SK-N-SH treated with all-trans-retinoic acid at 6 μM for 48 hours (cell line): ENCODE results near the gene TADA2B.

Experiments
- GLIS3 ChIP-seq: fragments of 250-450 bp; sonication (Bioruptor Pico); IDR thresholded peaks from 2 replicates; pipeline ENCODE4 v1.5.0; 2020; ENCODE audit warnings: mild to moderate bottlenecking, moderate library complexity
- SNAI2 ChIP-seq: fragments of 250-450 bp; sonication (Bioruptor Pico); IDR thresholded peaks from 2 replicates; pipeline ENCODE4 v1.5.0; 2020; ENCODE audit warnings: mild to moderate bottlenecking, moderate library complexity
- TCF4 ChIP-seq: fragments of 250-450 bp; sonication (Bioruptor Pico); IDR thresholded peaks from 2 replicates; pipeline ENCODE4 v1.8.0; 2021; ENCODE audit warnings: mild to moderate bottlenecking, moderate library complexity, borderline replicate concordance
- ZNF565 ChIP-seq: fragments of 450-650 bp; formaldehyde crosslinking; conservative IDR thresholded peaks from 2 replicates; pipeline ENCODE4 v1.5.0; 2020; ENCODE audit warnings: low read depth, mild to moderate bottlenecking, moderate library complexity
- ZNF8 ChIP-seq: fragments of 450-650 bp; formaldehyde crosslinking; IDR thresholded peaks from 2 replicates; pipeline ENCODE4 v1.5.0; 2020; ENCODE audit warnings: mild to moderate bottlenecking, moderate library complexity
- TF ChIP-seq, protein P1 (sequence below): fragments of 250-450 bp; sonication (Bioruptor Pico); IDR thresholded peaks from 2 replicates; pipeline ENCODE4 v1.8.0; 2020; ENCODE audit warnings: mild to moderate bottlenecking, moderate library complexity, borderline replicate concordance
- TF ChIP-seq, protein P2 (sequence below): fragments of 250-450 bp; sonication (Bioruptor Pico); IDR thresholded peaks from 2 replicates; pipeline ENCODE4 v1.5.1; 2021; ENCODE audit warnings: mild to moderate bottlenecking, moderate library complexity

GRCh38 chr4:7061815-7062214, 18.6 kb downstream of the TADA2B start:
- TF ChIP-seq ZNF8 (CRISPR knock-in tag), result no peak
- TF ChIP-seq TCF4 (CRISPR knock-in tag), result no peak
- no peak for TF ChIP-seq GLIS3 (CRISPR knock-in tag)
- no peak for TF ChIP-seq SNAI2 (CRISPR knock-in tag)
- TF ChIP-seq, protein P1, sequence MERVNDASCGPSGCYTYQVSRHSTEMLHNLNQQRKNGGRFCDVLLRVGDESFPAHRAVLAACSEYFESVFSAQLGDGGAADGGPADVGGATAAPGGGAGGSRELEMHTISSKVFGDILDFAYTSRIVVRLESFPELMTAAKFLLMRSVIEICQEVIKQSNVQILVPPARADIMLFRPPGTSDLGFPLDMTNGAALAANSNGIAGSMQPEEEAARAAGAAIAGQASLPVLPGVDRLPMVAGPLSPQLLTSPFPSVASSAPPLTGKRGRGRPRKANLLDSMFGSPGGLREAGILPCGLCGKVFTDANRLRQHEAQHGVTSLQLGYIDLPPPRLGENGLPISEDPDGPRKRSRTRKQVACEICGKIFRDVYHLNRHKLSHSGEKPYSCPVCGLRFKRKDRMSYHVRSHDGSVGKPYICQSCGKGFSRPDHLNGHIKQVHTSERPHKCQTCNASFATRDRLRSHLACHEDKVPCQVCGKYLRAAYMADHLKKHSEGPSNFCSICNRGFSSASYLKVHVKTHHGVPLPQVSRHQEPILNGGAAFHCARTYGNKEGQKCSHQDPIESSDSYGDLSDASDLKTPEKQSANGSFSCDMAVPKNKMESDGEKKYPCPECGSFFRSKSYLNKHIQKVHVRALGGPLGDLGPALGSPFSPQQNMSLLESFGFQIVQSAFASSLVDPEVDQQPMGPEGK (CRISPR knock-in tag), result no peak
- TF ChIP-seq, protein P2, sequence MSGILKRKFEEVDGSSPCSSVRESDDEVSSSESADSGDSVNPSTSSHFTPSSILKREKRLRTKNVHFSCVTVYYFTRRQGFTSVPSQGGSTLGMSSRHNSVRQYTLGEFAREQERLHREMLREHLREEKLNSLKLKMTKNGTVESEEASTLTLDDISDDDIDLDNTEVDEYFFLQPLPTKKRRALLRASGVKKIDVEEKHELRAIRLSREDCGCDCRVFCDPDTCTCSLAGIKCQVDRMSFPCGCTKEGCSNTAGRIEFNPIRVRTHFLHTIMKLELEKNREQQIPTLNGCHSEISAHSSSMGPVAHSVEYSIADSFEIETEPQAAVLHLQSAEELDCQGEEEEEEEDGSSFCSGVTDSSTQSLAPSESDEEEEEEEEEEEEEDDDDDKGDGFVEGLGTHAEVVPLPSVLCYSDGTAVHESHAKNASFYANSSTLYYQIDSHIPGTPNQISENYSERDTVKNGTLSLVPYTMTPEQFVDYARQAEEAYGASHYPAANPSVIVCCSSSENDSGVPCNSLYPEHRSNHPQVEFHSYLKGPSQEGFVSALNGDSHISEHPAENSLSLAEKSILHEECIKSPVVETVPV (CRISPR knock-in tag), result no peak
- no peak for TF ChIP-seq ZNF565
